ENCODE data around the gene GREB1L.

The GREB1L gene

DNA sequence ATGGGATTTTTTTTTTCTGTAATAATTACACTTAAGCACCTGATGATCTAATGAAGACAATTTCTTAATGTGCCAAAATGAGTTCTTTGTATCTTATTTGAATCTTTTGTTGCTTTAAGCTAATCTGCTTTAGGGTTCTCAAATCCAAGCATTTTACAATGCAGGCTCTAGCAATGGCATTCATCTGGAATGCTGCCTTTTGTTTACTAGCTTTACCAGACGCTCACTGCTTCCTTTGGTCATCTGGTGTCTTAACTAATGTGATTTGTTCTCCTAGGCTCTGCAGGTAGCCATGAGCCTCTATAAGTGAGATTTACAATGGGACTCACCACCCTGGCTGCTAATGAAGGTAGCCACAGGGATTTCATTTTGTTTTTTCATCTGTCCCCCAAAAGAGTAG lies 100.3 kb downstream of the GREB1L start:
- H2AFZ ChIP-seq (ENCODE audit: low read length) = no peak overlapping the region
- TF ChIP-seq EZH2phosphoT487 (IDR thresholded peaks at IDR 0.05; ENCODE audit: low read length) (no peak), EZH2 (optimal IDR thresholded peaks at IDR 0.05; ENCODE audit: low read depth, low read length) (no peak)
- TF ChIP-seq, protein P1, sequence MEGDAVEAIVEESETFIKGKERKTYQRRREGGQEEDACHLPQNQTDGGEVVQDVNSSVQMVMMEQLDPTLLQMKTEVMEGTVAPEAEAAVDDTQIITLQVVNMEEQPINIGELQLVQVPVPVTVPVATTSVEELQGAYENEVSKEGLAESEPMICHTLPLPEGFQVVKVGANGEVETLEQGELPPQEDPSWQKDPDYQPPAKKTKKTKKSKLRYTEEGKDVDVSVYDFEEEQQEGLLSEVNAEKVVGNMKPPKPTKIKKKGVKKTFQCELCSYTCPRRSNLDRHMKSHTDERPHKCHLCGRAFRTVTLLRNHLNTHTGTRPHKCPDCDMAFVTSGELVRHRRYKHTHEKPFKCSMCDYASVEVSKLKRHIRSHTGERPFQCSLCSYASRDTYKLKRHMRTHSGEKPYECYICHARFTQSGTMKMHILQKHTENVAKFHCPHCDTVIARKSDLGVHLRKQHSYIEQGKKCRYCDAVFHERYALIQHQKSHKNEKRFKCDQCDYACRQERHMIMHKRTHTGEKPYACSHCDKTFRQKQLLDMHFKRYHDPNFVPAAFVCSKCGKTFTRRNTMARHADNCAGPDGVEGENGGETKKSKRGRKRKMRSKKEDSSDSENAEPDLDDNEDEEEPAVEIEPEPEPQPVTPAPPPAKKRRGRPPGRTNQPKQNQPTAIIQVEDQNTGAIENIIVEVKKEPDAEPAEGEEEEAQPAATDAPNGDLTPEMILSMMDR (IDR thresholded peaks at IDR 0.05; ENCODE audit: low read length) = no peak
- H3K9me3 ChIP-seq (replicated peaks; ENCODE audit: insufficient read depth, low read length) = no peaks in the 10 kb centered on the region
- no peak overlapping the region for H3K27ac ChIP-seq (ENCODE audit: low read length)
- no peaks in the 10 kb centered on the region for H3K79me2 ChIP-seq (ENCODE audit: low read length)
- H3K27me3 ChIP-seq (replicated peaks; ENCODE audit: insufficient read depth, low read length) = no peaks in the 10 kb centered on the region
- no peak overlapping the region for H3K9ac ChIP-seq (ENCODE audit: low read length)
- H3K36me3 ChIP-seq (replicated peaks; ENCODE audit: insufficient read depth, low read length) = no peaks in the 10 kb centered on the region
- H4K20me1 ChIP-seq (ENCODE audit: insufficient read depth, low read length) = no peaks in the 10 kb centered on the region
- H3K4me1 ChIP-seq (ENCODE audit: low read length) = no peaks in the 10 kb centered on the region
- H3K4me3 ChIP-seq (ENCODE audit: low read length) = no peak overlapping the region
- no peak overlapping the region for H3K4me2 ChIP-seq (ENCODE audit: low read depth, low read length)
- no peak for DNase-seq
- no peaks in the 10 kb centered on the region for H3F3A ChIP-seq (ENCODE audit: insufficient read depth, low read length)
- no peaks in the 10 kb centered on the region for H3K9me2 ChIP-seq (replicated peaks; ENCODE audit: insufficient read depth, low read length)

DNA sequence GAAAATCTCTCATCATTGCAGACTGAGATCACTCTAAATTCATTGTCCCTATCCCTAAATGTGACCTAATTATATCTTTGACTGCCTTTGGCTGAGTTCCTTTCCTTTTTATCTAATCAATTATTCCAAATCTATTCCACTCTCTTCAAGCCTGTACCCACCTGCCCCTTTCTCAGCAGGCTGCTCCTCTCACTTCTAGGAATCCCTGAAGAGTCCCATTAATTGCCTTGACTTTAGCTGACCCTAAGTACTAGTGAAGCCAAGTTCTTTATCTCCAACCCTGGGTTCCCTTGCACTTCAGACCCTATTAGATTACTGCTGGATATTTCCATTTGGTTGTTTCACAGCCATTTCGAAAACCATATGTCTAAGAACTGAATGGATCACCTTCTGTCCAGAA lies 102.8 kb downstream of the GREB1L start:
- H3K79me2 ChIP-seq (ENCODE audit: low read length) = no peaks in the 10 kb centered on the region
- no peaks in the 10 kb centered on the region for H3K9me3 ChIP-seq (replicated peaks; ENCODE audit: insufficient read depth, low read length)
- H3K4me1 ChIP-seq (ENCODE audit: low read length) = no peaks in the 10 kb centered on the region
- no peaks in the 10 kb centered on the region for H4K20me1 ChIP-seq (ENCODE audit: insufficient read depth, low read length)
- TF ChIP-seq EZH2 (optimal IDR thresholded peaks at IDR 0.05; ENCODE audit: low read depth, low read length) (no peak), EZH2phosphoT487 (IDR thresholded peaks at IDR 0.05; ENCODE audit: low read length) (no peak)
- TF ChIP-seq, protein P1 (IDR thresholded peaks at IDR 0.05; ENCODE audit: low read length) = no peak
- H3F3A ChIP-seq (ENCODE audit: insufficient read depth, low read length) = no peaks in the 10 kb centered on the region
- H3K27me3 ChIP-seq (replicated peaks; ENCODE audit: insufficient read depth, low read length) = no peaks in the 10 kb centered on the region
- H3K4me3 ChIP-seq (ENCODE audit: low read length) = no peak overlapping the region
- H3K36me3 ChIP-seq (replicated peaks; ENCODE audit: insufficient read depth, low read length) = no peaks in the 10 kb centered on the region
- no peak overlapping the region for H3K27ac ChIP-seq (ENCODE audit: low read length)
- H3K4me2 ChIP-seq (ENCODE audit: low read depth, low read length) = no peak overlapping the region
- H3K9ac ChIP-seq (ENCODE audit: low read length) = no peak overlapping the region
- no peaks in the 10 kb centered on the region for H3K9me2 ChIP-seq (replicated peaks; ENCODE audit: insufficient read depth, low read length)
- DNase-seq = no peak
- H2AFZ ChIP-seq (ENCODE audit: low read length) = no peak overlapping the region

DNA sequence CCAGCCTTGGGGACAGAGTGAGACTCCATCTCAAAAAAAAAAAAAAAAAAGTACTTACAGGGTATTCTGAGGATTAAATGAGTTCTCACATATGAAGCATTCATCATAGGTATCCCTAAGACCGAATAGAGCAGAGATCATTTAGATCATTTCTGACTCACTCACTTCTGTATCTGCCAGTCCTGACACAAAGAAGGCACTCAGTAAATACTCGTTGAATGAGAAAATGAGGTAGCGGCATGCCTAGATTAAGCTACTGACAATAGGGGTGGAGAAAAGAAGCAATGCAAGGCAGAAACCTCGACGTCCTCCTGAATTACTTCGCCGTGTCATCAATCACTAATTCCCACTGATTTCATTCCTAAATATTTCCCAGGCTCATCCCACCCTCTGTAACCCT lies 103.8 kb downstream of the GREB1L start:
- TF ChIP-seq, protein P1 (IDR thresholded peaks at IDR 0.05; ENCODE audit: low read length) = no peak
- no peak overlapping the region for H3K4me3 ChIP-seq (ENCODE audit: low read length)
- H3K79me2 ChIP-seq (ENCODE audit: low read length) = no peaks in the 10 kb centered on the region
- no peak overlapping the region for H3K4me2 ChIP-seq (ENCODE audit: low read depth, low read length)
- no peaks in the 10 kb centered on the region for H4K20me1 ChIP-seq (ENCODE audit: insufficient read depth, low read length)
- no peaks in the 10 kb centered on the region for H3K9me2 ChIP-seq (replicated peaks; ENCODE audit: insufficient read depth, low read length)
- DNase-seq = no peak
- H3K4me1 ChIP-seq (ENCODE audit: low read length) = no peaks in the 10 kb centered on the region
- H3F3A ChIP-seq (ENCODE audit: insufficient read depth, low read length) = no peaks in the 10 kb centered on the region
- no peak overlapping the region for H2AFZ ChIP-seq (ENCODE audit: low read length)
- H3K27ac ChIP-seq (ENCODE audit: low read length) = no peak overlapping the region
- no peaks in the 10 kb centered on the region for H3K9me3 ChIP-seq (replicated peaks; ENCODE audit: insufficient read depth, low read length)
- H3K36me3 ChIP-seq (replicated peaks; ENCODE audit: insufficient read depth, low read length) = no peaks in the 10 kb centered on the region
- no peaks in the 10 kb centered on the region for H3K27me3 ChIP-seq (replicated peaks; ENCODE audit: insufficient read depth, low read length)
- no peak overlapping the region for H3K9ac ChIP-seq (ENCODE audit: low read length)
